Uterus (tissue), 4 donors: ENCODE results near the gene HTR4. TPM values are rescaled to one million over a fixed set of nuclear protein-coding genes. Genes with fewer than 3 reads are reported as not detected.

Source experiments
- DNase-seq, 2 donors: peaks; one replicate each; pipeline ENCODE4 v3.0.0-alpha.2; 2019 to 2020
- H3K27ac ChIP-seq, 2 donors: fragments of 200-600 bp; sonication (generic); 1 replicate in 1 of 2; 2 replicates in 1 of 2; pipeline ENCODE4 v1.5.1; 2016 to 2018
- H3K27me3 ChIP-seq, 2 donors: fragments of 200-600 bp; sonication (generic); one replicate each; pipeline ENCODE4 v1.5.1; 2018 to 2019; ENCODE audit warnings: control low read depth in 1 of 2
- H3K36me3 ChIP-seq, 2 donors: fragments of 200-600 bp; sonication (generic); one replicate each; pipeline ENCODE4 v1.5.1; 2019; ENCODE audit warnings: control low read depth in 1 of 2
- H3K4me1 ChIP-seq, 2 donors: fragments of 200-600 bp; sonication (generic); one replicate each; pipeline ENCODE4 v1.5.1; 2018 to 2019; ENCODE audit warnings: control low read depth in 1 of 2
- H3K4me3 ChIP-seq, 2 donors: fragments of 200-600 bp; sonication (generic); 1 replicate in 1 of 2; 2 replicates in 1 of 2; pipeline ENCODE4 v1.5.1; 2018 to 2019; ENCODE audit warnings: mild to moderate bottlenecking in 1 of 2
- H3K9me3 ChIP-seq, 2 donors: fragments of 200-600 bp; sonication (generic); one replicate each; pipeline ENCODE4 v1.5.1; 2019; ENCODE audit warnings: control low read depth in 1 of 2
- POLR2A ChIP-seq, 2 donors: fragments of 450-650 bp; IDR thresholded peaks; one replicate each; pipeline ENCODE4 v1.6.1; 2016; ENCODE audit warnings: antibody characterized with exemption in 2 of 2, mild to moderate bottlenecking in 1 of 2, moderate library complexity in 1 of 2
- intact Hi-C: fragments of 100-400 bp; cut with DNase I; formaldehyde crosslinking; loops from one replicate; pipeline ENCODE4 v1.15.1; 2023; ENCODE audit warnings: low total_unique reads
- total RNA-seq, 4 donors: library from RNA; depleted of rRNA in 3 of 4; stranded (reverse); fragments of >200 nt in 3 of 4; gene quantifications; one replicate each; pipeline versions ENCODE4 v1.1.0 to v1.2.4, GENCODE V29; 2014 to 2023
- TF ChIP-seq, protein P1 (sequence below), 4 experiments: fragments of 200-600 bp in 2 of 4; fragments of 450-650 bp in 2 of 4; sonication (generic) in 2 of 4; IDR thresholded peaks; one replicate each; pipeline ENCODE4 v1.5.1; 2016 to 2019; ENCODE audit warnings: antibody characterized with exemption in 4 of 4, mild to moderate bottlenecking in 2 of 4, moderate library complexity in 1 of 4
- donor health status: DM: yes; HTN: yes; CAD: no.

Gene HTR4
- total RNA-seq, 4 donors from 2014 or later: 0.26 to 0.40 TPM; not detected in 2

GRCh38 chr5:148635321-148636083, 18.8 kb downstream of the HTR4 start:
- Histone ChIP-seq H3K27me3 (no peaks in the 10 kb centered on the region), H3K36me3 (no peaks in the 10 kb centered on the region), H3K4me3 (no peak overlapping the region), H3K9me3 (no peaks in the 10 kb centered on the region), H3K4me1 (no peaks in the 10 kb centered on the region), H3K27ac (no peak overlapping the region)
- TF ChIP-seq, protein P1, sequence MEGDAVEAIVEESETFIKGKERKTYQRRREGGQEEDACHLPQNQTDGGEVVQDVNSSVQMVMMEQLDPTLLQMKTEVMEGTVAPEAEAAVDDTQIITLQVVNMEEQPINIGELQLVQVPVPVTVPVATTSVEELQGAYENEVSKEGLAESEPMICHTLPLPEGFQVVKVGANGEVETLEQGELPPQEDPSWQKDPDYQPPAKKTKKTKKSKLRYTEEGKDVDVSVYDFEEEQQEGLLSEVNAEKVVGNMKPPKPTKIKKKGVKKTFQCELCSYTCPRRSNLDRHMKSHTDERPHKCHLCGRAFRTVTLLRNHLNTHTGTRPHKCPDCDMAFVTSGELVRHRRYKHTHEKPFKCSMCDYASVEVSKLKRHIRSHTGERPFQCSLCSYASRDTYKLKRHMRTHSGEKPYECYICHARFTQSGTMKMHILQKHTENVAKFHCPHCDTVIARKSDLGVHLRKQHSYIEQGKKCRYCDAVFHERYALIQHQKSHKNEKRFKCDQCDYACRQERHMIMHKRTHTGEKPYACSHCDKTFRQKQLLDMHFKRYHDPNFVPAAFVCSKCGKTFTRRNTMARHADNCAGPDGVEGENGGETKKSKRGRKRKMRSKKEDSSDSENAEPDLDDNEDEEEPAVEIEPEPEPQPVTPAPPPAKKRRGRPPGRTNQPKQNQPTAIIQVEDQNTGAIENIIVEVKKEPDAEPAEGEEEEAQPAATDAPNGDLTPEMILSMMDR (IDR thresholded peaks at IDR 0.05): no peak
- no peak for TF ChIP-seq POLR2A (IDR thresholded peaks at IDR 0.05)
- intact Hi-C loops: no loop called here
- DNase-seq: no peak

DNA sequence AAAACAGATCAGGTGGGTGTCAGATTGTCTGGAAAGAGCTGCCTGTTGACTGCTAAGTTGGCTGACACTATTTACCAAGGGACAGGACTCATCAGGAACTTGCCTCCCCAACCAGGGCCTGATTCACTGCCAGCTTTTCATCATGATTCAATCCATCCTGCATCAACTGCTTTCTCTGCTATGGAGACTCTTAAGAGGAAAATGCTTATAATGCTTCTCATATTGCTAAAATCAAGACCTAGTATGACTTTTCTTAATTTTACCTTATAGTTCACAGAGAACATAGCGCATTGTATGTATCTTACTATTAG, 21.3 kb downstream of the HTR4 start:
- Histone ChIP-seq H3K27me3 (no peaks in the 10 kb centered on the region), H3K9me3 (no peaks in the 10 kb centered on the region), H3K27ac (no peak overlapping the region), H3K4me3 (no peak overlapping the region), H3K36me3 (no peaks in the 10 kb centered on the region), H3K4me1 (no peaks in the 10 kb centered on the region)
- no peak for DNase-seq
- no peak for TF ChIP-seq POLR2A (IDR thresholded peaks at IDR 0.05)
- TF ChIP-seq, protein P1 (IDR thresholded peaks at IDR 0.05): no peak
- intact Hi-C loops: no loop called here

DNA sequence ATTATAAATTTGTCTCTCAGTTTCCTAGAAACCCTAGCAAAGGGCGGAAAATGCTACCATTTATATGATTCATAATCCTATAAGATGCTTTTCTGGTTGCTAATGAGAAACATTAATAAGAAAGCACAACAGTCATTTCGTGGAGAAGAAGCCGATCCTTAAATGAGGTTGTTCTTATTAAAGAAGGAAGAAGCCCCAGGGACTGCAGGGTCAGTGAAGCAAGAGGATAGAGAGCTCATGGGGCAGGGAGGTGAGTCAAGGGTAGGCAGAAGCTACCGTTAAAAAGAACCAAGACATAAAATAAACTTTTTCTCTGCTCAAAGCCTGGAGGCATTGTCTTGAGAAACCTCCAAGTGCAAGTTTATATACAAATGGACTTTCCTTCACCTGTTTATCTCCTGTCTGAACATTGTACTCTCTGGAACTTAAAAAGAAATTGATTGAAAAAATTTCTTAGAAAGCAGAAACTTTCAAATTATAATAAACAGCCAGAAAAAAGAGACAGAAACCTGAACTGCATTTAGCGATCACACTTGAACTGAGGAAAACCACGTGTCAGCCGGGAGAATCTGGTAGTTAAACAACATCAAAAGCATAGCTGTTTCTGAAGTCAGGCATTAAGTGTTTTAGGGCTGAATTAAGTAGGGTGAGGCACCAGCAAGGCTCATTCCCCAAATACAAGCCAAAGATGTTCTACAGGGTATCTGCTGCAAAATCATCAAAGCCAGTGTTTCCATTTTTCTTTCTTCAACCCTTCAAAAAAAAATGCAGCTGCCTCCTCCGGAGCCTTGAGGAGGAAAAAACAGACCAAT, 21.9 kb downstream of the HTR4 start:
- TF ChIP-seq POLR2A (IDR thresholded peaks at IDR 0.05): no peak
- TF ChIP-seq, protein P1 (IDR thresholded peaks at IDR 0.05): no peak
- no peak for DNase-seq
- Histone ChIP-seq H3K4me3 (no peak overlapping the region), H3K36me3 (no peaks in the 10 kb centered on the region), H3K9me3 (no peaks in the 10 kb centered on the region), H3K27ac (no peak overlapping the region), H3K27me3 (no peaks in the 10 kb centered on the region), H3K4me1 (no peaks in the 10 kb centered on the region)
- intact Hi-C loops: no loop called here

DNA sequence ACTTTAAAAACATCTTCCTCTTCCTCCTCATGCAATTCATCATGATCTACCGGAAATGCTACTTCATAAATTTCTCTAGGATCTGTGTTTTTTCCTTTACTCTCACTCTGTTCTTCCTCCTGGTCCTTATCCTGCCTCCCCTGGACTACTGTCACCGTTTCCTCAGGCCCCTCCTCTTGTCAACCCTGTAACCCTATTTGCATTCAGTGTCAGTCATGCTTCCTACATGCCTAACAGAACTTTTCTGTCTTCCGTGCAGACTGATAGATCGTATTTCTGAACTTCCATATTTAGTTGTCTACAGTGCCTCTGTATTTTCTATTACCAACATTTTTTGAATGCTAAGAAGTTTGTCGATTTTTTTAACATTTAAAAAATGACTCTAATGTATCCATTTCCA, 27.3 kb downstream of the HTR4 start:
- intact Hi-C loops: no loop called here
- Histone ChIP-seq H3K27me3 (no peaks in the 10 kb centered on the region), H3K27ac (no peak overlapping the region), H3K4me3 (no peak overlapping the region), H3K9me3 (no peaks in the 10 kb centered on the region), H3K4me1 (no peaks in the 10 kb centered on the region), H3K36me3 (no peaks in the 10 kb centered on the region)
- DNase-seq: no peak
- TF ChIP-seq, protein P1 (IDR thresholded peaks at IDR 0.05): no peak
- no peak for TF ChIP-seq POLR2A (IDR thresholded peaks at IDR 0.05)

- H3K36me3 ChIP-seq: no peaks in the 10 kb centered on the region
- intact Hi-C loops: no loop called here
- DNase-seq: no peak
- TF ChIP-seq, protein P1 (IDR thresholded peaks at IDR 0.05): no peak
- no peak for TF ChIP-seq POLR2A (IDR thresholded peaks at IDR 0.05)
- H3K9me3 ChIP-seq: no peaks in the 10 kb centered on the region
- no peaks in the 10 kb centered on the region for H3K4me1 ChIP-seq
- no peak overlapping the region for H3K4me3 ChIP-seq
- no peak overlapping the region for H3K27ac ChIP-seq
- no peaks in the 10 kb centered on the region for H3K27me3 ChIP-seq
Observed at GRCh38 chr5:148626081-148626613, 28.2 kb downstream of the HTR4 start.
